A673 (cell line): Measurements from ENCODE around the gene CDC42EP5. TPM values are rescaled to one million over a fixed set of nuclear protein-coding genes. Genes with fewer than 3 reads are reported as not detected.

Experiments
- BruUV-seq: library from RNA; stranded (reverse); fragments of 400-500 nt; replicated peaks from 2 replicates; lab custom pipeline; 2021; lab: Mats Ljungman, UMichigan
- CTCF ChIA-PET: fragments of 300-600 bp; sonication (Branson Sonifier 250); formaldehyde crosslinking; loops from one replicate; lab custom pipeline; 2022; ENCODE audit warnings: antibody characterized with exemption; lab: Charles Lee
- POLR2A ChIA-PET: fragments of 300-600 bp; sonication (Branson Sonifier 250); formaldehyde crosslinking; loops from one replicate; lab custom pipeline; 2022; ENCODE audit warnings: antibody characterized with exemption; ENCODE audit not compliant: low non-redundant PET; lab: Charles Lee
- DNase-seq: peaks from one replicate; pipeline ENCODE4 v3.0.0-alpha.2; 2015; ENCODE audit warnings: low spot score
- H3K27ac ChIP-seq: fragments of 200-600 bp; sonication (generic); 2 replicates; pipeline ENCODE4 v1.5.1; 2016; ENCODE audit warnings: mixed run types, low read depth, mild to moderate bottlenecking, mixed read lengths, antibody characterized with exemption, low read length; ENCODE audit not compliant: poor library complexity, severe bottlenecking
- H3K27me3 ChIP-seq: fragments of 200-600 bp; sonication (generic); replicated peaks from 2 replicates; pipeline ENCODE4 v1.6.1; 2017; ENCODE audit warnings: mixed run types, low read depth, mild to moderate bottlenecking, mixed read lengths, antibody characterized with exemption, low read length; ENCODE audit not compliant: insufficient read depth, poor library complexity
- H3K36me3 ChIP-seq: fragments of 200-600 bp; sonication (generic); 2 replicates; pipeline ENCODE4 v1.6.1; 2016; ENCODE audit warnings: mixed run types, mild to moderate bottlenecking, mixed read lengths, antibody characterized with exemption, low read length; ENCODE audit not compliant: insufficient read depth, poor library complexity, severe bottlenecking
- H3K4me1 ChIP-seq: fragments of 200-600 bp; sonication (generic); 2 replicates; pipeline ENCODE4 v1.6.1; 2017; ENCODE audit warnings: mixed run types, mild to moderate bottlenecking, mixed read lengths, antibody characterized with exemption, low read length; ENCODE audit not compliant: insufficient read depth, poor library complexity, severe bottlenecking
- H3K4me3 ChIP-seq: fragments of 200-600 bp; sonication (generic); 2 replicates; pipeline ENCODE4 v1.5.1; 2016; ENCODE audit warnings: low read depth, mixed run types, mild to moderate bottlenecking, mixed read lengths, low read length; ENCODE audit not compliant: poor library complexity, severe bottlenecking
- H3K9me3 ChIP-seq: fragments of 200-600 bp; sonication (generic); 2 replicates; pipeline ENCODE4 v1.6.1; 2016; ENCODE audit warnings: mixed run types, low read depth, mild to moderate bottlenecking, mixed read lengths, antibody characterized with exemption, low read length; ENCODE audit not compliant: poor library complexity, severe bottlenecking
- CTCF ChIP-seq: fragments of 300-800, 200-600 bp; sonication (generic); conservative IDR thresholded peaks from 2 replicates; pipeline ENCODE4 v1.5.1; 2017; ENCODE audit warnings: low read depth, mild to moderate bottlenecking, antibody characterized with exemption, low read length, moderate library complexity, mixed read lengths
- EZH2 ChIP-seq: fragments of 200-600 bp; sonication (generic); IDR thresholded peaks from 2 replicates; pipeline ENCODE4 v1.6.1; 2017; ENCODE audit warnings: borderline replicate concordance, low read depth, mild to moderate bottlenecking, mixed read lengths, antibody characterized with exemption, low read length; ENCODE audit not compliant: poor library complexity, severe bottlenecking
- intact Hi-C: fragments of 100-400 bp; cut with micrococcal nuclease; formaldehyde crosslinking; loops from one replicate; pipeline ENCODE4 v1.10.0; 2022; ENCODE audit not compliant: unreplicated experiment
- total RNA-seq: library from RNA; stranded (reverse); gene quantifications from 2 replicates; pipeline ENCODE4 v1.2.3, GENCODE V29; 2021

The CDC42EP5 gene
- total RNA-seq, 1 experiment from 2014 or later = 111 TPM

- Histone ChIP-seq H3K27me3 (no peaks in the 10 kb centered on the region), H3K27ac (no peak overlapping the region), H3K36me3 (no peaks in the 10 kb centered on the region), H3K4me1 (peaks cover 4% of the 10 kb centered on the region), H3K4me3 (no peak overlapping the region), H3K9me3 (no peaks in the 10 kb centered on the region)
- no TSS peak for BruUV-seq
- intact Hi-C loops = no loop called here
- POLR2A ChIA-PET = no interaction called here
- CTCF ChIA-PET = no interaction called here
- DNase-seq = peak; percentile 77
- TF ChIP-seq EZH2 (no peak), CTCF (peak; percentile 70)
These were observed 5.7 kb upstream of the CDC42EP5 start for GRCh38 chr19:54478677-54479266.

- Histone ChIP-seq H3K27ac (no peak overlapping the region), H3K4me3 (no peak overlapping the region), H3K36me3 (no peaks in the 10 kb centered on the region), H3K4me1 (peaks cover 9% of the 10 kb centered on the region), H3K9me3 (no peaks in the 10 kb centered on the region), H3K27me3 (no peaks in the 10 kb centered on the region)
- no TSS peak for BruUV-seq
- DNase-seq = no peak
- TF ChIP-seq CTCF (peak; percentile 49), EZH2 (no peak)
- intact Hi-C loops = no loop called here
- CTCF ChIA-PET = interaction anchor here (0.5 kb wide), 1 partner anchor 1046 kb away, joined by 3 read pairs; no protein-coding TSS in a partner anchor
- POLR2A ChIA-PET = no interaction called here
These were observed 4.6 kb upstream of the CDC42EP5 start for GRCh38 chr19:54477650-54478049.

GRCh38 chr19:54475706-54476105, 2.6 kb upstream of the CDC42EP5 start:
- no peaks in the 10 kb centered on the region for H3K36me3 ChIP-seq
- no peak for TF ChIP-seq CTCF
- TF ChIP-seq EZH2 = no peak
- CTCF ChIA-PET = no interaction called here
- H3K27me3 ChIP-seq = no peaks in the 10 kb centered on the region
- POLR2A ChIA-PET = no interaction called here
- no TSS peak for BruUV-seq
- no peaks in the 10 kb centered on the region for H3K9me3 ChIP-seq
- intact Hi-C loops = no loop called here
- H3K27ac ChIP-seq = no peak overlapping the region
- H3K4me3 ChIP-seq = no peak overlapping the region
- no peak for DNase-seq
- H3K4me1 ChIP-seq = peaks cover 10% of the 10 kb centered on the region
